ENCODE results near the gene ST6GALNAC1.

Gene ST6GALNAC1

DNA sequence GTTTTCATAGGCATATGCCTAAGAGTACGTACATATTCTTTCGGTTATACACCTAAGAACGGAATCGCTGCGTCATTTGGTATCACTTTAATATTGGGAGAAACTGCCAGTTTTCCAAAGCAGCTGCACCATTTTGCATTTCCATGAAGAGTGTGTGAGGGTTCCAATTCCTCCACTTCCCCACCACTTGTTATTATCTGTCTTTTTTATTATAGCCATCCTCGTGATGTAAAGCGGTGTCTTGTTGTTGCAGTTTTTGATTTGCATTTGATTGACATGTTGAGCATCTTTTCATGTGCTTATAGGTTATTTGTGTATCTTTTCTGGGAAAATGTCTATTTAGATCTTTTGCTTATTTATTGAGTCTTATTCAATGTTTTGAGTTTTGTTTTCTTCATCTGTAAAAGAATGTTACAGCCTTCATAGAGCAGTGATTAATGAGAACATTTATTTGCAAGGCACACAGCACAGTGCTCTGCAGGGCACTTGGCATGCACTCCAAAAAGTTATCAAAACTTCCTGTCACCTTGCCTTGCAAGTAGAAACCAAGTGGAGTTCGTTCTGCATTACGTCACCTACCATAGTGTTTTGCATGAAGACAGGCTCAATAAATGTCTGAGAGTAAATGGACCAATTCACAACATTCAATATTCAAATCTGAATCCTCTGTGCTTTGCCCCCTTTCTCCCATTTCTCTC, 26.6 kb upstream of the ST6GALNAC1 start:
- H3K4me3 Mint-ChIP-seq: peak overlapping the region; percentile 93
- H3K27ac Mint-ChIP-seq: peak overlapping the region; percentile 90
- no peaks in the 10 kb centered on the region for H3K9me3 Mint-ChIP-seq
- DNase-seq (no peak), ATAC-seq (no peak)
- no peaks in the 10 kb centered on the region for H3K36me3 Mint-ChIP-seq (ENCODE audit: low read depth)
- H3K4me1 Mint-ChIP-seq: peaks cover 37% of the 10 kb centered on the region
- no peaks in the 10 kb centered on the region for H3K27me3 Mint-ChIP-seq

DNA sequence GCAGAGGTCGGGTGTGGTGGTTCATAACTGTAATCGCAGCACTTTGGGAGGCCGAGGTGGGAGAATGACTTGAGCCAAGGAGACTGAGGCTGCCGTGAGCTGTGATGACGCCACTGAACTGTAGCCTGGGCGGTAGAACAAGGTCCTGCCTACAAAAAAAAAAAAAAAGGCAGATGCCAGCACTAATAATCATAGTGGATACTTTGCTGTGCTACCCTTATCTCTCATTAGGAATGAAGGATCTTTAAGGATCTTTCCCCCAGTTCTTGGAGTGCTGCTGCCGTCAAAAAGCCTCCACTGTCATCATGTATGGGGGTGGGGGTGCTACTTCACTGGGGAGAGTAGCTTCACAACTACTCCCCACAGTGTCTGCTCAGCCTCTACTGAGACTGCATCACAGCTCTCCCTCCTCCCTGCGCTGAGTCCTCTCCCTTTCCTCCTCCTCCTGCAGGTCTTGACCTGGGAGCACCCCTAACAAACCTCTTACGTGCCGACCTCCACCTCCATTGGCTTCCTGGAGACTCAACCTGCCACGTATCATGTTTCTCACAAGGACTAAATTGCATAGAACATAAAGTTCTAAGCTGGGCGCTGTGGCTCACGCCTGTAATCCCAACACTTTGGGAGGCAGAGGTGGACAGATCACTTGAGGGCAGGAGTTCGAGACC, 24.4 kb upstream of the ST6GALNAC1 start:
- no peak overlapping the region for H3K27ac Mint-ChIP-seq
- H3K36me3 Mint-ChIP-seq (ENCODE audit: low read depth): no peaks in the 10 kb centered on the region
- H3K9me3 Mint-ChIP-seq: no peaks in the 10 kb centered on the region
- peaks cover 30% of the 10 kb centered on the region for H3K4me1 Mint-ChIP-seq
- no peak for DNase-seq
- H3K4me3 Mint-ChIP-seq: no peak overlapping the region
- no peaks in the 10 kb centered on the region for H3K27me3 Mint-ChIP-seq
- ATAC-seq: no peak

DNA sequence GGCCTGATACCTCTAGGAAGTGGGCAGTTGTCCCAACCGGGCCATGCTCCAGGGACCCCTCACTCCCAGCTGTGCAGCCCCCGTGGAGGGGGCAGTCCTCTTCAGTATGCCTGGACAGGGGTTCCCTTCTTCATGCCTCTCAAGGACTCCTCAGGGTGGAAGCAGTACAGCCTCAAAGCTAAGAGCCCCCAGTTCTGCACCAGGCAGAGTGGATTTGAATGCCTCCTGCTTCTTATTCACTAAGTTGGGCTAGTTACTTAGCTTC, 23.9 kb upstream of the ST6GALNAC1 start:
- DNase-seq (no peak), ATAC-seq (no peak)
- no peak overlapping the region for H3K4me3 Mint-ChIP-seq
- H3K27me3 Mint-ChIP-seq: no peaks in the 10 kb centered on the region
- H3K9me3 Mint-ChIP-seq: no peaks in the 10 kb centered on the region
- peaks cover 27% of the 10 kb centered on the region for H3K4me1 Mint-ChIP-seq
- H3K27ac Mint-ChIP-seq: no peak overlapping the region
- H3K36me3 Mint-ChIP-seq (ENCODE audit: low read depth): no peaks in the 10 kb centered on the region

DNA sequence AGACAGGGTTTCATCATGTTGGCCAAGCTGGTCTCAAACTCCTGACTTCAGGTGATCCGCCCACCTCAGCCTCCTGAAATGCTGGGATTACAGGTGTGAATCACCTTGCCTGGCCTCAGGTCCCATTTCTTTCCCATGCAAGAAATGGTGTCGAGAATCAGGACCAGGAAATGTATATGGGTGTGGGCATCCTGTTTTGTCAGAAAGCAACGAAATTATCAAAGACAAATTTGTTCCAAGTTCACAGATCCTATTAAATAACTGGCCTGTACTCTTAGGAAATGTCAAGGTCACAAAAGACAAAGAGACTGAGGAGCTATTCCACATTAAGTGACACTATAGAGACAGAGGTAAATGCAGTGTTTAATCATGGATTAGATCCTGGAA, 17.1 kb upstream of the ST6GALNAC1 start:
- Mint-ChIP-seq H3K4me3 (no peak overlapping the region), H3K4me1 (peaks cover 14% of the 10 kb centered on the region), H3K9me3 (no peaks in the 10 kb centered on the region), H3K27me3 (no peaks in the 10 kb centered on the region), H3K36me3 (ENCODE audit: low read depth) (no peaks in the 10 kb centered on the region), H3K27ac (no peak overlapping the region)
- DNase-seq (no peak), ATAC-seq (no peak)

DNA sequence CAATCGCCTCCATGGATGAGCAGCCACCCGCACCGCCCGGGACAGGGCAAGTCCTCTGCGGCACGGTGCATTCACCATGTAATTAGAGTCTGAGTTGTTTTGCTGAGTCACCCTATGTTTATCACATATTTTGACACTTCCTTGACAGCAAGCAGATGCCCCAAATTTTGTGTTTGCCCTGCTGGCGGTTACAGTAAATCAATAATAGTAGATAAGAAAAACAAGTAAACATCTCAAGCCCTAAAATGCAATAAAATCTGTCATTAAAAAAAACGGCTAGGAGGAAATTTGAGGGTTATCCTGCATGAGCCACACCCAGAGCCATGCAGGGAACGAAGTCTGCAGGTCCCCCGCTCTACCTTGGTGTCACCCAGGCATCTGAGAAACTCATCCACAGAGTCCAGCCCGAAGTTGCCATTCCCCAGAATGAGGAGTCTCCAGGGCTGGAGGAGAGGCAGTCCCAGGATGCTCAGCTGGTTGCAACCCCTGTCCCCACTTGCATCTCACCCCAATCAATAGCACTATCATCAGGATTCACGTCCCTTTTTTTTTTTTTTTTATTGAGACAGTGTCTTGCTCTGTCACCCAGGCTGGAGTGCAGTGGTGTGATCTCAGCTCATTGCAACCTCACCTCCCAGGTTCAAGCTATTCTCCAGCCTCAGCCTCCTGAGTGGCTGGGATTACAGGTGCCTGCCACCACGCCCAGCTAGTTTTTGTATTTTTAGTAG, 16.5 kb upstream of the ST6GALNAC1 start:
- DNase-seq (no peak), ATAC-seq (no peak)
- Mint-ChIP-seq H3K4me1 (peaks cover 14% of the 10 kb centered on the region), H3K27me3 (no peaks in the 10 kb centered on the region), H3K9me3 (no peaks in the 10 kb centered on the region), H3K4me3 (no peak overlapping the region), H3K36me3 (ENCODE audit: low read depth) (no peaks in the 10 kb centered on the region), H3K27ac (peak overlapping the region; percentile 40)

DNA sequence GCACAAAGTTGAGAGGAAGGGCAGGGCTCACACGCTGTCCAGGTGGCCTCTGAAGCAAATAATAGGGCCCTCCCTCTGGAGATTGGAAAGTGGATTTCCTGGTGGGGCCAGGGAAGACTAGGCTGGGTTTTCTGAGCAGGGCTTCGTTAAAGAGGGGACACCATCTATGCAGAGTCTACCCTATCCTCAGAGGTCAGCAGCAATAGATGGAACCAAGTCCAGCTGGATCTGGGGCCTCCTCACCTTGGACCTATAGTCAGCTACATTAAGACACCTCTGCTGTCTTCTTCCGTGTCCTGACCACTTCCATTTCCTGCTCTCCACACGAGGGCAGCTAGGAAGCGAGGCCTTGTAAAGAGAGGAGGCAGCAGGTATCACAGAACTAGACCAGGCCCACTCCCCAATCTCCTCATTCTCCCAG, 14.7 kb upstream of the ST6GALNAC1 start:
- Mint-ChIP-seq H3K4me1 (peaks cover 14% of the 10 kb centered on the region), H3K27me3 (no peaks in the 10 kb centered on the region), H3K36me3 (ENCODE audit: low read depth) (no peaks in the 10 kb centered on the region), H3K4me3 (no peak overlapping the region), H3K9me3 (no peaks in the 10 kb centered on the region), H3K27ac (peak overlapping the region; percentile 43)
- DNase-seq (no peak), ATAC-seq (no peak)

DNA sequence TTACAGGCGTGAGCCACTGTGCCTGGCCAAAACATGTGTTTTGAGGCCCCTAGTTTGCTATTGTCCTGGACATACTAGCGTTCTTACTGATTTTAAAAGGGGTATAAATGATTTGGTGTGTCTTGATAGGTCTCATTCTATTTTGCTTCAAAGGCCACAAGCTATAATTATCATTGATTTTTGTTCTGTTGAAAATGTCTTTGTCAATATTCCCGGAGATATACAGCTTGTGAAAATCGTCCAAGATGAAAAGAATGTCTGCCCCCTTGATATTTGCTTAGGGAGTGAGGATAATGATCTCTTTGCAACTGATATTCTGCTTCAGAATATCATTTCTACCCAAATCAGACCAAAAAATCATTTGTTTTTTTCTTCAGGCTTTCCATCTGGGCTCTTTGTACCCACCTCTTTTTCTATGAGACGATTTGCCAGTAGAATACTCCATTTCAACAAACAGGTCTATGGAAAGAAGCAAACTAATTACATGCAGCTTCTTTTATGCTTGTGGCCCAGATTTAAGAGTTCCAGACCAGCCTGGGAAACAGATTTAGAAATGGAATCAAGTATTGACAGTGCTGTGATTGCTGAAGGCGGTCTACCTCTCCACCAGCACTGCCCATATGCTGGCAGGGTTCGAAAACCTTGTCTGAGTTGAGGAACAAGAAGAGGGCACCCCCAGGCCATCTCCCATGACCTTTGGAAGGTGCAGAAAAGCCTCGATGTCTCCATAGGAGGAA, 14.1 kb upstream of the ST6GALNAC1 start:
- DNase-seq: no peak
- Mint-ChIP-seq H3K4me1 (peaks cover 14% of the 10 kb centered on the region), H3K27ac (no peak overlapping the region), H3K36me3 (ENCODE audit: low read depth) (no peaks in the 10 kb centered on the region), H3K9me3 (no peaks in the 10 kb centered on the region), H3K4me3 (no peak overlapping the region), H3K27me3 (no peaks in the 10 kb centered on the region)
- no peak for ATAC-seq

DNA sequence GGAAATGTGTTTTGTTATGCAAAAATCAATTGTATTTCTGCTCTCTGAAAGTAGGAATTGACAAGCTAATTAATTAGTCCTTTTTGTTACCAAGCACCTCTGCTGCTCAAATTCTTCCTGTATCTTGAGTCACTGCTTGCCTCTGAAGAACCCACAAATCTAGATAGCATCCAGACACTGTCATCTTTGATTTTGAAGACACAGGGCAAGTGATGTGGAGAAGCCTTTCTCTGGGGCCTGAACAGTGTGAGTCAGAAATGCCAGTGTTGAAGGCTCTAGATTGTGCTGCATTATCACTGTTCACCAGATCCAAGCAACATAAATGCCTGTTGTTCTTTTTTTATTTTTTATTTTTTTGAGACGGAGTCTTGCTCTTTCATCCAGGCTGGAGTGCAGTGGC, 10.9 kb upstream of the ST6GALNAC1 start:
- Mint-ChIP-seq H3K27ac (no peak overlapping the region), H3K4me1 (peaks cover 4% of the 10 kb centered on the region), H3K27me3 (no peaks in the 10 kb centered on the region), H3K9me3 (no peaks in the 10 kb centered on the region), H3K36me3 (ENCODE audit: low read depth) (no peaks in the 10 kb centered on the region), H3K4me3 (no peak overlapping the region)
- no peak for ATAC-seq
- no peak for DNase-seq

DNA sequence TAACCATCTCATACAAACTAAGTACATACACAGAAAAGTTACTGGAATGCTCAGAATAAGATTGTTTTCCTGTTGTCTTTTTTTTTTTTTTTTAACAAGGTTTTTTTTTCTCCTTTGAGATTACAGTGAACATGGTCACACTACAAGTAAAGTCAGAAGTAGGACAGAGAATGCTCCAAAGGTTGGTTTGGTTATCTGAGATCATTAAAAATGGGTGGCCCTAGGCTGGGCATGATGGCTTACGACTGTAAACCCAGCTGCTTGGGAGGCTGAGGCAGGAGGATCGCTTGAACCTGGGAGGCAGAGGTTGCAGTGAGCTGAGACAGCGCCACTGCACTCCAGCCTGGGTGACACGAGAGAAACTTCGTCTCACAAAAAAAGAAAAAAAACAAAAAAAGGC, 6.9 kb upstream of the ST6GALNAC1 start:
- H3K4me1 Mint-ChIP-seq: peaks cover 3% of the 10 kb centered on the region
- DNase-seq (no peak), ATAC-seq (no peak)
- no peak overlapping the region for H3K4me3 Mint-ChIP-seq
- peaks cover 9% of the 10 kb centered on the region for H3K9me3 Mint-ChIP-seq
- H3K36me3 Mint-ChIP-seq (ENCODE audit: low read depth): peaks cover 3% of the 10 kb centered on the region
- H3K27ac Mint-ChIP-seq: no peak overlapping the region
- H3K27me3 Mint-ChIP-seq: no peaks in the 10 kb centered on the region

DNA sequence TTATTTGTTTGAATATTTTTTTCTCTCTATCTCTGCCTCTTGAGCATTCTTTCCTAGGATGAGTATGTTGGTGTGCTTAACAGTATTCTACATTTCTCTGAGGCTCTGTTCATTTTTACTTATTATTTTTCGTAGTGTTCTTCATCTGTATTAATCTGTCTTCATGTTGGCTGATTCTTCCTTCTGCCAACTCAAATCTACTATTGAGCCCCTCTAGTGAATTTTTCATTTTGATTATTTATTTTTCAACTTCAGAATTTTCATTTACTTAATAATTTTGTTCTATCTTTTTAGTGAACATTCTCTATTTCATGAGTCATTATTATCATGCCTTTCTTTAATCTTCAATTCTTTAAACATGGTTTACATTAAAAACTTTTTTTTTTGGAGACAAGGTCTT, 3.2 kb upstream of the ST6GALNAC1 start:
- Mint-ChIP-seq H3K27me3 (no peaks in the 10 kb centered on the region), H3K36me3 (ENCODE audit: low read depth) (peaks cover 3% of the 10 kb centered on the region), H3K4me3 (no peak overlapping the region), H3K9me3 (peaks cover 14% of the 10 kb centered on the region), H3K27ac (no peak overlapping the region), H3K4me1 (peaks cover 14% of the 10 kb centered on the region)
- no peak for ATAC-seq
- DNase-seq: no peak

DNA sequence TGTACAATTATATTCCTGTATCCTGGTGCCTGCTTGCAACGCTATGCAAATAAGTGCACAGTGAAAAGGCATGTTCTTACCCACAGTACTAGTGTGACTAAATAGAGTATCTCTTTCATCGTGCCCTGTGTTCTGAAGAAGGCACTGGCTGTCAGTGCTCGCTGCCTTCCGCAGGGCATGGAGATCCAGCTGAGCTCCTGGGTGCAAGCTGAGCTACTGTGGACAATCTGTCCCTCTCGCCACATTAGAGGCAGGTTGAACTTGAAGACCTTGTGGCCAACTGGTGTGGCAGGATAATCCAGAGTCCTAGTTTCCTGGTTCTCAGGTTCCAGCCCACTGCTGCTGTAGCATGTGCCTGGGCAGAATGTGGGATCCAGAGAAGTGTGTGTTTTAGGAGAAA, 1.9 kb upstream of the ST6GALNAC1 start:
- peaks cover 3% of the 10 kb centered on the region for H3K36me3 Mint-ChIP-seq (ENCODE audit: low read depth)
- peaks cover 12% of the 10 kb centered on the region for H3K4me1 Mint-ChIP-seq
- H3K4me3 Mint-ChIP-seq: no peak overlapping the region
- H3K9me3 Mint-ChIP-seq: peaks cover 14% of the 10 kb centered on the region
- no peak for ATAC-seq
- H3K27ac Mint-ChIP-seq: no peak overlapping the region
- DNase-seq: no peak
- H3K27me3 Mint-ChIP-seq: no peaks in the 10 kb centered on the region

DNA sequence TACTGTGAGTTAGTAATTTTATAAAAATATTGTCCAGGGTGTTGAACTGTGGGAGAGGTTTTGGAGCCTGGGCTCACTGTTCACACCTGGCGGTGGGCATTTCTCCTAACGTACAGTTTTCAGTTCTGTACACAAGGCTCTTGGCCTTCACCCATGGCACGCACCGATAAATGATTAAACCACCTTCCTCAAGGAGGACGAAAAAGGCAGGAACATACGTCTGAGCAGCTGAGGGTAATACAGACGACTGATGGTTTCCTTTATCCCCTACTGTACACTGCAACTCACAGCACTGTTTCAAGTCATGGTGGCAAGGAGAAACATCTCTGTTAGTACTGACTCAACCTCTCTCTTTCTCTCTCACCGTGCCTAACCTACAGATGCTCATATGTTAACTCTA, 1.4 kb upstream of the ST6GALNAC1 start:
- DNase-seq: no peak
- no peak overlapping the region for H3K4me3 Mint-ChIP-seq

DNA sequence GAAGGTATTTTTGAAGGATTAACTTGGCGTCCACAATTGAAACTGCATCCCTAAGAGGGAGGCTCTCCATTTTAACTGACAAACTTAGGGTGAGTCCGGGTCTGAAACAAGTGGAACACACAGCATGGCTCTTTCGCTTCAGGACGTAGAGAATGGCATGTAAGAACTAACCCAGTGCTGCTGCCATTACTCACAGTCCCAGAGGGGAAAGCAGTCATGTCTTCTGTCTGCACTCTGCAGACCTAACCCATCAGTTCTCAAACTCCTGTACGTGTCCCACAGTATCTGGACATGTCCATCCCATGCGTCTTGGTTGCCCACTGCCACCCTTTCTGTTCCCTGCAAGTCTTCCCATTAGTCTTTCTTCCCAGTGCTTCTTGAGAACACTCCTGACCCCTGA, 563 bp downstream of the ST6GALNAC1 start:
- H3K4me1 Mint-ChIP-seq: peaks cover 12% of the 10 kb centered on the region
- no peak for ATAC-seq
- peaks cover 3% of the 10 kb centered on the region for H3K36me3 Mint-ChIP-seq (ENCODE audit: low read depth)
- H3K4me3 Mint-ChIP-seq: no peak overlapping the region
- DNase-seq: no peak
- no peak overlapping the region for H3K27ac Mint-ChIP-seq
- peaks cover 14% of the 10 kb centered on the region for H3K9me3 Mint-ChIP-seq
- H3K27me3 Mint-ChIP-seq: no peaks in the 10 kb centered on the region

More for the DNA sequence above, 1.4 kb upstream of the ST6GALNAC1 start:
- Mint-ChIP-seq H3K27me3 (no peaks in the 10 kb centered on the region), H3K36me3 (ENCODE audit: low read depth) (peaks cover 3% of the 10 kb centered on the region), H3K9me3 (peaks cover 14% of the 10 kb centered on the region), H3K27ac (no peak overlapping the region), H3K4me1 (peaks cover 12% of the 10 kb centered on the region)
- ATAC-seq: no peak

DNA sequence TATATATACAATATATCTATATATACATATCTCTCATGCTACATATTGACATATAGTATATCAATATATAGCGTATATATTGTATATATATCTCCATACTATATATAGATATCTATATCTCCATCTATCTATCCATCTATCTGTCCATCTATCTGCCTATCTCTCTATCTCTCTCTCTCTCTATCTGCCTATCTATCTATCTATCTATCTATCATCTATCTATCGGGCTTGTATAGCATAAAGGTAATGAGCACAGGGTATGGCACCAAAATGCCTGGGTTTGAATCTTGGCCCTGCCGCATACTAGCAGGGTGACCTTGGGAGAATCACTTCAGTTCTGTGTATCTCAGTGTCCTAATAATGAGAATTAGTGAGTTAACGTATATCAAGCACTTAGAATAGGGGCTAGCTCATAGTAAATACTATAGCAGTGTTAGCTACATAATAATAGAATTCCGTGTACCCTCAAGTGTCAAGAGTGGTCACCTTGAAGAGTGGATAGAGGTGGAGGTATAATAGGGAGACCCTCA, 1.5 kb downstream of the ST6GALNAC1 start:
- Mint-ChIP-seq H3K27me3 (no peaks in the 10 kb centered on the region), H3K9me3 (peaks cover 14% of the 10 kb centered on the region), H3K36me3 (ENCODE audit: low read depth) (peaks cover 3% of the 10 kb centered on the region), H3K27ac (no peak overlapping the region), H3K4me1 (peaks cover 12% of the 10 kb centered on the region), H3K4me3 (no peak overlapping the region)
- no peak for DNase-seq
- no peak for ATAC-seq
